ENCODE measurements around the gene IER5L.
"Not testable (repeated sequence)": the region's sequence is repeated elsewhere in the genome, so short reads cannot be mapped to it uniquely, and the experiment has no call there.

Gene IER5L

GRCh38 chr9:129138144-129138462, 40.0 kb downstream of the IER5L start:
- no peak for DNase-seq

- no peak for DNase-seq
Observed at GRCh38 chr9:129137292-129138143, 40.5 kb downstream of the IER5L start.

- no peak for DNase-seq
Observed at GRCh38 chr9:129136446-129137035, 41.5 kb downstream of the IER5L start.

- no peak for DNase-seq
Observed at GRCh38 chr9:129135476-129135875, 42.6 kb downstream of the IER5L start.

- DNase-seq: no peak
Observed at GRCh38 chr9:129133082-129133481, 45.0 kb downstream of the IER5L start.

- DNase-seq: peak; percentile 71
Observed at GRCh38 chr9:129131300-129132145, 46.5 kb downstream of the IER5L start.

GRCh38 chr9:129130791-129131190, 47.3 kb downstream of the IER5L start:
- no peak for DNase-seq

GRCh38 chr9:129130271-129130670, 47.8 kb downstream of the IER5L start:
- DNase-seq: not testable (repeated sequence)

- DNase-seq: no peak
Observed at GRCh38 chr9:129128689-129129088, 49.4 kb downstream of the IER5L start.

- DNase-seq: no peak
Observed at GRCh38 chr9:129126749-129127618, 51.1 kb downstream of the IER5L start.

Measured in inflammatory macrophage treated with lipopolysaccharide for 4 hours (primary cell).